Neural cell (in vitro differentiated cells): ENCODE data around the gene RERE. TPM values are rescaled to one million over a fixed set of nuclear protein-coding genes. Genes with fewer than 3 reads are reported as not detected.

ENCODE experiments used
- H2AFZ ChIP-seq: fragments of 200-600, 300-800 bp; sonication (generic), shearing (Covaris generic); 2 replicates; pipeline ENCODE4 v1.6.0; 2014; ENCODE audit warnings: low read depth, mild to moderate bottlenecking, antibody characterized with exemption, low read length, moderate library complexity
- H3F3A ChIP-seq: fragments of 200-600 bp; shearing (Covaris generic); 2 replicates; pipeline ENCODE4 v1.6.1; 2016; ENCODE audit warnings: mild to moderate bottlenecking, moderate library complexity, mixed read lengths, antibody characterized with exemption, low read length; ENCODE audit not compliant: insufficient read depth, poor library complexity, severe bottlenecking
- H3K27ac ChIP-seq: fragments of 200-600, 300-800 bp; sonication (generic), shearing (Covaris generic); 2 replicates; pipeline ENCODE4 v1.5.1; 2014; ENCODE audit warnings: mild to moderate bottlenecking, low read length, moderate library complexity
- H3K27me3 ChIP-seq: fragments of 300-800, 200-600 bp; sonication (generic), shearing (Covaris generic); 2 replicates; pipeline ENCODE4 v1.6.0; 2014; ENCODE audit warnings: mild to moderate bottlenecking, low read depth, low read length, moderate library complexity; ENCODE audit not compliant: insufficient read depth
- H3K36me3 ChIP-seq: fragments of 300-800, 200-600 bp; sonication (generic), shearing (Covaris generic); 2 replicates; pipeline ENCODE4 v1.5.1; 2014; ENCODE audit warnings: mild to moderate bottlenecking, antibody characterized with exemption, low read length, moderate library complexity; ENCODE audit not compliant: insufficient read depth
- H3K4me2 ChIP-seq: fragments of 300-800, 200-600 bp; sonication (generic), shearing (Covaris generic); 2 replicates; pipeline ENCODE4 v1.6.0; 2014; ENCODE audit warnings: mild to moderate bottlenecking, low read length
- H3K4me3 ChIP-seq: fragments of 300-800, 200-600 bp; sonication (generic), shearing (Covaris generic); 2 replicates; pipeline ENCODE4 v1.5.1; 2014; ENCODE audit warnings: mild to moderate bottlenecking, low read length, moderate library complexity
- H3K79me2 ChIP-seq: fragments of 200-600 bp; shearing (Covaris generic); replicated peaks from 2 replicates; pipeline ENCODE4 v1.6.0; 2014; ENCODE audit warnings: mild to moderate bottlenecking, low read length, moderate library complexity; ENCODE audit not compliant: insufficient read depth
- H3K9ac ChIP-seq: fragments of 300-800, 200-600 bp; sonication (generic), shearing (Covaris generic); 2 replicates; pipeline ENCODE4 v1.6.1; 2016; ENCODE audit warnings: mild to moderate bottlenecking, low read length, mixed read lengths
- H3K9me2 ChIP-seq: fragments of 200-600 bp; shearing (Covaris generic); 2 replicates; pipeline ENCODE4 v1.6.1; 2016; ENCODE audit warnings: mild to moderate bottlenecking, low read length, mixed read lengths; ENCODE audit not compliant: insufficient read depth
- H3K9me3 ChIP-seq: fragments of 200-600, 300-800 bp; sonication (generic), shearing (Covaris generic); 2 replicates; pipeline ENCODE4 v1.6.1; 2016; ENCODE audit warnings: mild to moderate bottlenecking, mixed run types, low read length, moderate library complexity, mixed read lengths
- H4K20me1 ChIP-seq: fragments of 200-600 bp; shearing (Covaris generic); 2 replicates; pipeline ENCODE4 v1.6.1; 2016; ENCODE audit warnings: mild to moderate bottlenecking, mixed run types; ENCODE audit not compliant: insufficient read depth
- EP300 ChIP-seq: fragments of 450-650 bp; conservative IDR thresholded peaks from 2 replicates; pipeline ENCODE4 v1.6.1; 2014; ENCODE audit warnings: antibody characterized with exemption, mild to moderate bottlenecking, moderate library complexity; ENCODE audit not compliant: poor library complexity, severe bottlenecking
- EZH2 ChIP-seq: fragments of 200-600, 300-800 bp; shearing (Covaris generic), sonication (generic); IDR thresholded peaks from 2 replicates; pipeline ENCODE4 v1.6.1; 2014; ENCODE audit warnings: antibody characterized with exemption, low read length, borderline replicate concordance, mild to moderate bottlenecking; ENCODE audit not compliant: insufficient read depth, poor library complexity, severe bottlenecking
- MXI1 ChIP-seq: fragments of 450-650 bp; conservative IDR thresholded peaks from 2 replicates; pipeline ENCODE4 v1.6.1; 2014; ENCODE audit warnings: antibody characterized with exemption, mild to moderate bottlenecking; ENCODE audit not compliant: poor library complexity, severe bottlenecking
- POLR2AphosphoS5 ChIP-seq: IDR thresholded peaks from 2 replicates; pipeline ENCODE4 v1.6.1; 2012
- RAD21 ChIP-seq: fragments of 450-650 bp; conservative IDR thresholded peaks from 2 replicates; pipeline ENCODE4 v1.6.1; 2014; ENCODE audit warnings: antibody characterized with exemption, mild to moderate bottlenecking, moderate library complexity
- SMC3 ChIP-seq: fragments of 450-650 bp; conservative IDR thresholded peaks from 2 replicates; pipeline ENCODE4 v1.6.1; 2014; ENCODE audit warnings: antibody characterized with exemption, mild to moderate bottlenecking, moderate library complexity; ENCODE audit not compliant: poor library complexity
- TAF1 ChIP-seq: IDR thresholded peaks from 2 replicates; pipeline ENCODE4 v1.6.1; 2012; ENCODE audit warnings: low read depth
- polyA plus RNA-seq: library from polyadenylated mRNA; depleted of rRNA; stranded (reverse); fragments of >200 nt; gene quantifications from 2 replicates; pipeline ENCODE4 v1.2.3, GENCODE V29; 2014
- TF ChIP-seq, protein P1 (sequence below): fragments of 450-650 bp; IDR thresholded peaks from 2 replicates; pipeline ENCODE4 v1.5.1; 2014; ENCODE audit warnings: antibody characterized with exemption, mild to moderate bottlenecking, moderate library complexity; ENCODE audit not compliant: poor library complexity, severe bottlenecking
- TF ChIP-seq, protein P2 (sequence below): IDR thresholded peaks from 2 replicates; pipeline ENCODE4 v1.6.1; 2012; ENCODE audit warnings: borderline replicate concordance

Gene RERE
- polyA plus RNA-seq, 1 donor from 2014 or later: 21.0 TPM

DNA sequence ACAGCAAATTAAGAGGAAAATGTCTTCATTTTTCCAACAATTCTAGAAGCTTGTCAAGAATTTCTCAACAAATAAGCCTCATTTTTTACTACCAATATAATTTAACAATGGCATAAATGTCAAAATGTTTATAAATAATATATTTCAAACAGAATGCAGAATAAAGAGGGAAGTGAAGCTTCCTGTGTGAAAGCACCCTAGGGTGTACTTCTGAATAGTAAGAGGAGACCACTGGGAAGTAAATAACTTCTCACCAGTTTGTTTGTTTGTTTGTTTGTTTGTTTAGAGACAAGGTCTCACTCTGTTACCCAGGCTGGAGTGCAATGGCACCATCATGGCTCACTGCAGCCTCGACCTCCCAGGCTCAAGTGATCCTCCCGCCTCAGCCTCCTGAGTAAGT is 255.2 kb downstream of the RERE start:
- H3K27me3 ChIP-seq: no peaks in the 10 kb centered on the region
- H3K9ac ChIP-seq: no peak overlapping the region
- H3K9me2 ChIP-seq: no peaks in the 10 kb centered on the region
- no peaks in the 10 kb centered on the region for H3K9me3 ChIP-seq
- H3K4me2 ChIP-seq: no peak overlapping the region
- H3K36me3 ChIP-seq: no peaks in the 10 kb centered on the region
- H3K79me2 ChIP-seq: peaks cover 79% of the 10 kb centered on the region
- peaks cover 3% of the 10 kb centered on the region for H3F3A ChIP-seq
- no peak overlapping the region for H3K27ac ChIP-seq
- H4K20me1 ChIP-seq: no peaks in the 10 kb centered on the region
- no peak overlapping the region for H3K4me3 ChIP-seq
- TF ChIP-seq TAF1: no peak
- TF ChIP-seq SMC3: no peak
- TF ChIP-seq MXI1: no peak
- TF ChIP-seq EP300: no peak
- TF ChIP-seq EZH2: no peak
- no peak overlapping the region for H2AFZ ChIP-seq

DNA sequence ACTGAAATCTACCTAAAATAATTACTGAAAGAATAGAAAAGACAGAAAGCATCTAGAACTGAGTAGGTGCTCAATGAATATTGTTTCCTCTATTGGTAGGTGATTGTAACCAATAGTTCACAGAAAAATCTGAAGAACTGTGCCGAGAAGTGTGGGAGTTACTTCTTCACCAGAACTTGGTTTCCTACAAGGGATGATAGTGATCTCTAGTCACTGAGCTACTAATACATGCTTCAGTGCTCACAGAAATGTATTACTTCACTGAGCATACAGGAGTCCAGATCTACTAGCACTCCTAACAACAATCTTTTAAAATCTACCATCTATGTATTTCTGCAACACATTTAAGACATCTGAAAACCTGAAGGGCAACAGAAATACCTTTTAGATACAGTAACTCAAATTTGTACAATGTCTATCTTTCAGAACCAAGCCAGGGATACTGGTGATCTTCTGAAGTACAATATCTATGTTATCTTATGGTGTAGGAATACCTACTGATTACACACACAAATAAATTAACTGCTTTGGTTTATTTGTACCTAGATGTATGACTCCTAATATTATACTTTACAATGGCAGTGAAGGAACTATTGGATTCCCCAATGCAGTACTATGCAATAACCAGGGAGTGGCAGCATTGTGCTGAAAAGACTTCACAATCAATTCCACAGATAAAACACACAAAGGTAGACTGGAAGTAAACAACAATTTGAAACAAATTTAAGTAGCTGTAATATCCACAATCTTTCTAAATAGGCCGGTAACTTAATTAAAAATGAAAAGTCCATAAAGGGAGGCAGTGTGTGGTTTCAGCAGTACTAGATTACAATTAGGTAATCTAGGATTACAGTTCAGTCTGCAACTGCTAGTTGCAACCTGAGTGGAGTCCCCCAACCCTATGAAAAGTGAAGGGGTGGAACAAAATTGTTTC is 256.6 kb downstream of the RERE start:
- Histone ChIP-seq H3K4me2 (no peak overlapping the region), H4K20me1 (no peaks in the 10 kb centered on the region), H3K27me3 (no peaks in the 10 kb centered on the region), H3K9ac (no peak overlapping the region), H3K36me3 (peaks cover 5% of the 10 kb centered on the region), H3K4me3 (no peak overlapping the region), H3K9me3 (no peaks in the 10 kb centered on the region), H3F3A (peaks cover 3% of the 10 kb centered on the region), H2AFZ (no peak overlapping the region), H3K9me2 (no peaks in the 10 kb centered on the region), H3K27ac (no peak overlapping the region), H3K79me2 (peaks cover 74% of the 10 kb centered on the region)
- TF ChIP-seq EP300: no peak
- peak; percentile 95 for TF ChIP-seq RAD21
- TF ChIP-seq EZH2: no peak
- TF ChIP-seq SMC3: peak; percentile 97
- TF ChIP-seq, protein P1, sequence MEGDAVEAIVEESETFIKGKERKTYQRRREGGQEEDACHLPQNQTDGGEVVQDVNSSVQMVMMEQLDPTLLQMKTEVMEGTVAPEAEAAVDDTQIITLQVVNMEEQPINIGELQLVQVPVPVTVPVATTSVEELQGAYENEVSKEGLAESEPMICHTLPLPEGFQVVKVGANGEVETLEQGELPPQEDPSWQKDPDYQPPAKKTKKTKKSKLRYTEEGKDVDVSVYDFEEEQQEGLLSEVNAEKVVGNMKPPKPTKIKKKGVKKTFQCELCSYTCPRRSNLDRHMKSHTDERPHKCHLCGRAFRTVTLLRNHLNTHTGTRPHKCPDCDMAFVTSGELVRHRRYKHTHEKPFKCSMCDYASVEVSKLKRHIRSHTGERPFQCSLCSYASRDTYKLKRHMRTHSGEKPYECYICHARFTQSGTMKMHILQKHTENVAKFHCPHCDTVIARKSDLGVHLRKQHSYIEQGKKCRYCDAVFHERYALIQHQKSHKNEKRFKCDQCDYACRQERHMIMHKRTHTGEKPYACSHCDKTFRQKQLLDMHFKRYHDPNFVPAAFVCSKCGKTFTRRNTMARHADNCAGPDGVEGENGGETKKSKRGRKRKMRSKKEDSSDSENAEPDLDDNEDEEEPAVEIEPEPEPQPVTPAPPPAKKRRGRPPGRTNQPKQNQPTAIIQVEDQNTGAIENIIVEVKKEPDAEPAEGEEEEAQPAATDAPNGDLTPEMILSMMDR: peak; percentile 94
- TF ChIP-seq TAF1: no peak

DNA sequence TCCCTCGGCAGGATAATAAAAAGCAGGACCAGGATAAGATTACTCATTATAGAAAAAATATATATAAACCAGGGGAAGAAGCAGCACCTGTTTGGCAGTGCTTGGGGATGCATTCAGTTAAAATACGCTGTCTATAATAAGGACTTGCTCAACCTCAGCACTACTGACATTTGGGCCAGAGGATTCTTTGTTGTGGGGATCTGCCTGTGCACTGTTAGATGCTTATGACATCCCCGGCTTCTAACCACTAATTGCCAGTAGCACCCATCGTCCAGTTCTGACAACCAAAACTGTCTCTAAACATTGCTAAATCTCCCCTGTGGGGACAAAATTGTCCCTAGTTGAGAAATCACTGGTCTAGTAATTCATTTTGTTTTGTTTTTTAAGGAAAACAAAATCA is 257.4 kb downstream of the RERE start:
- H2AFZ ChIP-seq: no peak overlapping the region
- H3K4me2 ChIP-seq: no peak overlapping the region
- H4K20me1 ChIP-seq: no peaks in the 10 kb centered on the region
- no peaks in the 10 kb centered on the region for H3K9me3 ChIP-seq
- H3K4me3 ChIP-seq: no peak overlapping the region
- H3K79me2 ChIP-seq: peaks cover 68% of the 10 kb centered on the region
- H3K9ac ChIP-seq: no peak overlapping the region
- no peak overlapping the region for H3K27ac ChIP-seq
- H3K9me2 ChIP-seq: no peaks in the 10 kb centered on the region
- TF ChIP-seq TAF1 (no peak), RAD21 (no peak), EZH2 (no peak), MXI1 (no peak), POLR2AphosphoS5 (no peak), SMC3 (no peak), EP300 (no peak)
- TF ChIP-seq, protein P2, sequence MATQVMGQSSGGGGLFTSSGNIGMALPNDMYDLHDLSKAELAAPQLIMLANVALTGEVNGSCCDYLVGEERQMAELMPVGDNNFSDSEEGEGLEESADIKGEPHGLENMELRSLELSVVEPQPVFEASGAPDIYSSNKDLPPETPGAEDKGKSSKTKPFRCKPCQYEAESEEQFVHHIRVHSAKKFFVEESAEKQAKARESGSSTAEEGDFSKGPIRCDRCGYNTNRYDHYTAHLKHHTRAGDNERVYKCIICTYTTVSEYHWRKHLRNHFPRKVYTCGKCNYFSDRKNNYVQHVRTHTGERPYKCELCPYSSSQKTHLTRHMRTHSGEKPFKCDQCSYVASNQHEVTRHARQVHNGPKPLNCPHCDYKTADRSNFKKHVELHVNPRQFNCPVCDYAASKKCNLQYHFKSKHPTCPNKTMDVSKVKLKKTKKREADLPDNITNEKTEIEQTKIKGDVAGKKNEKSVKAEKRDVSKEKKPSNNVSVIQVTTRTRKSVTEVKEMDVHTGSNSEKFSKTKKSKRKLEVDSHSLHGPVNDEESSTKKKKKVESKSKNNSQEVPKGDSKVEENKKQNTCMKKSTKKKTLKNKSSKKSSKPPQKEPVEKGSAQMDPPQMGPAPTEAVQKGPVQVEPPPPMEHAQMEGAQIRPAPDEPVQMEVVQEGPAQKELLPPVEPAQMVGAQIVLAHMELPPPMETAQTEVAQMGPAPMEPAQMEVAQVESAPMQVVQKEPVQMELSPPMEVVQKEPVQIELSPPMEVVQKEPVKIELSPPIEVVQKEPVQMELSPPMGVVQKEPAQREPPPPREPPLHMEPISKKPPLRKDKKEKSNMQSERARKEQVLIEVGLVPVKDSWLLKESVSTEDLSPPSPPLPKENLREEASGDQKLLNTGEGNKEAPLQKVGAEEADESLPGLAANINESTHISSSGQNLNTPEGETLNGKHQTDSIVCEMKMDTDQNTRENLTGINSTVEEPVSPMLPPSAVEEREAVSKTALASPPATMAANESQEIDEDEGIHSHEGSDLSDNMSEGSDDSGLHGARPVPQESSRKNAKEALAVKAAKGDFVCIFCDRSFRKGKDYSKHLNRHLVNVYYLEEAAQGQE: no peak
- TF ChIP-seq, protein P1: no peak
- H3F3A ChIP-seq: peaks cover 3% of the 10 kb centered on the region
- no peaks in the 10 kb centered on the region for H3K27me3 ChIP-seq
- H3K36me3 ChIP-seq: peaks cover 5% of the 10 kb centered on the region
